K562 (cell line): Measurements from ENCODE around the gene HIGD1C. TPM values are rescaled to one million over a fixed set of nuclear protein-coding genes. Genes with fewer than 3 reads are reported as not detected.

Experiments
- CBX8 ChIP-seq: fragments of 200-600 bp; sonication (generic); IDR thresholded peaks from 2 replicates; pipeline ENCODE4 v1.6.1; 2012; ENCODE audit warnings: borderline replicate concordance, mixed run types, low read depth, mild to moderate bottlenecking, moderate library complexity, mixed read lengths, low read length, control low read depth, inconsistent platforms; ENCODE audit not compliant: poor library complexity, severe bottlenecking; ENCODE audit errors: extremely low read depth
- GTF2A2 ChIP-seq: IDR thresholded peaks from 2 replicates; pipeline ENCODE4 v1.6.1; 2016; ENCODE audit warnings: mild to moderate bottlenecking, missing genetic modification characterization, missing compliant biosample characterization
- HMG20B ChIP-seq: fragments of 250-450 bp; sonication (Bioruptor Pico); IDR thresholded peaks from 2 replicates; pipeline ENCODE4 v1.5.0; 2021; ENCODE audit warnings: mild to moderate bottlenecking
- IRF9 ChIP-seq: fragments of 450-650 bp; IDR thresholded peaks from 2 replicates; pipeline ENCODE4 v1.6.1; 2016; ENCODE audit warnings: missing biosample characterization, missing genetic modification characterization
- MBD2 ChIP-seq: sonication (generic); IDR thresholded peaks from 2 replicates; pipeline ENCODE4 v1.6.1; 2016; ENCODE audit warnings: low read depth, borderline replicate concordance
- MITF ChIP-seq: IDR thresholded peaks from 2 replicates; pipeline ENCODE4 v1.6.1; 2014; ENCODE audit warnings: antibody characterized with exemption
- MLLT1 ChIP-seq, 2 experiments: fragments of 450-650 bp; IDR thresholded peaks; 2 replicates each; pipeline ENCODE4 v1.6.1; 2016
- MTA2 ChIP-seq: fragments of 450-650 bp; IDR thresholded peaks from 2 replicates; pipeline ENCODE4 v1.6.1; 2016; ENCODE audit warnings: low read depth
- NCOA2 ChIP-seq, 2 experiments: fragments of 450-650 bp; IDR thresholded peaks; 2 replicates each; pipeline ENCODE4 v1.6.1; 2018; ENCODE audit warnings: mild to moderate bottlenecking in 2 of 2, moderate library complexity in 1 of 2; ENCODE audit not compliant: partially characterized antibody in 2 of 2
- POLR3A ChIP-seq: IDR thresholded peaks from 2 replicates; pipeline ENCODE4 v1.6.1; 2011; ENCODE audit warnings: borderline replicate concordance, mild to moderate bottlenecking, moderate library complexity; ENCODE audit not compliant: insufficient read length, insufficient read depth; ENCODE audit errors: extremely low read depth
- RBM15 ChIP-seq: fragments of 200-400 bp; formaldehyde crosslinking; IDR thresholded peaks from 2 replicates; pipeline ENCODE4 v1.6.1; 2018; ENCODE audit warnings: mild to moderate bottlenecking, low read length, moderate library complexity; ENCODE audit not compliant: insufficient read depth
- RBM34 ChIP-seq: fragments of 200-400 bp; formaldehyde crosslinking; IDR thresholded peaks from 2 replicates; pipeline ENCODE4 v1.6.1; 2018; ENCODE audit warnings: low read length, borderline replicate concordance; ENCODE audit not compliant: insufficient read depth
- RFX5 ChIP-seq: IDR thresholded peaks from 2 replicates; pipeline ENCODE4 v1.6.1; 2011; ENCODE audit warnings: low read depth, mild to moderate bottlenecking, improper control_type of control experiment, low read length
- SIX5 ChIP-seq, 2 experiments: IDR thresholded peaks; 2 replicates each; pipeline ENCODE4 v1.6.1; 2011; ENCODE audit warnings: low read length in 2 of 2, borderline replicate concordance in 1 of 2, low read depth in 1 of 2, mild to moderate bottlenecking in 1 of 2, moderate library complexity in 1 of 2; ENCODE audit not compliant: insufficient read depth in 1 of 2
- SP2 ChIP-seq: IDR thresholded peaks from 2 replicates; pipeline ENCODE4 v1.6.1; 2011; ENCODE audit warnings: mild to moderate bottlenecking, low read depth, low read length, moderate library complexity; ENCODE audit not compliant: poor library complexity, severe bottlenecking; ENCODE audit errors: extremely low read depth
- ZFP1 ChIP-seq: fragments of 450-650 bp; formaldehyde crosslinking; IDR thresholded peaks from 2 replicates; pipeline ENCODE4 v1.4.0; 2020; ENCODE audit warnings: mild to moderate bottlenecking, mixed read lengths
- ZFP36 ChIP-seq: fragments of 150-350 bp; IDR thresholded peaks from 2 replicates; pipeline ENCODE4 v1.6.1; 2018; ENCODE audit warnings: low read length, low read depth; ENCODE audit not compliant: partially characterized antibody
- ZNF146 ChIP-seq: IDR thresholded peaks from one replicate; pipeline ENCODE4 v1.6.1; 2018; ENCODE audit warnings: missing compliant biosample characterization; ENCODE audit not compliant: unreplicated experiment
- ZNF436 ChIP-seq: fragments of 250-450, 450-650 bp; sonication (Bioruptor Pico); formaldehyde crosslinking; IDR thresholded peaks from 2 replicates; pipeline ENCODE4 v1.7.0; 2020; ENCODE audit warnings: mild to moderate bottlenecking
- ZNF75A ChIP-seq: fragments of 450-650 bp; formaldehyde crosslinking; IDR thresholded peaks from 2 replicates; pipeline ENCODE4 v1.4.0; 2020; ENCODE audit warnings: mild to moderate bottlenecking
- polyA plus RNA-seq, 8 experiments: library from polyadenylated mRNA; depleted of rRNA in 4 of 8; stranded (reverse) in 5 of 8; unstranded in 3 of 8; fragments of >200 nt; fragmentation: Nextera tagmentation in 2 of 8; fragmentation: Illumina TruSeq in 1 of 8; extraction: Ambion mirVana in 2 of 8; extraction: Trizol in 1 of 8; gene quantifications; 2 replicates each; pipeline versions ENCODE4 v1.2.1 to v1.2.3, GENCODE V29; 2011 to 2014; ENCODE audit warnings: inconsistent platforms in 1 of 8, missing spikeins in 1 of 8
- total RNA-seq, 7 experiments: library from RNA; depleted of rRNA in 6 of 7; stranded (reverse); fragments of >200 nt in 6 of 7; fragmentation: Illumina TruSeq in 2 of 7; extraction: Trizol in 2 of 7; gene quantifications; 2 replicates each; pipeline versions ENCODE4 v1.2.1 to v1.2.3, GENCODE V29; 2011 to 2021; ENCODE audit warnings: low replicate concordance in 1 of 7
- TF ChIP-seq, protein P1 (sequence below): sonication (generic); formaldehyde crosslinking; IDR thresholded peaks from 2 replicates; pipeline ENCODE4 v1.8.0; 2022; ENCODE audit warnings: mild to moderate bottlenecking, missing genetic modification reagents, borderline replicate concordance

The HIGD1C gene
- total and polyA plus RNA-seq, 9 of the 15 experiments (the other 6 are each of a cell fraction or from before 2014, with no cell fraction given): not detected

GRCh38 chr12:50924439-50925341 lies 27.7 kb upstream of the HIGD1C start (continued):
- TF ChIP-seq ZFP1 (no peak), RFX5 (no peak), SP2 (no peak), ZNF146 (no peak), SIX5 (IDR thresholded peaks at IDR 0.05; ENCODE audit: borderline replicate concordance in 1 of 2, insufficient read depth in 1 of 2, low read depth in 1 of 2, low read length in 2 of 2) (no peak), ZNF75A (CRISPR knock-in tag) (no peak), MTA2 (no peak), ZNF436 (CRISPR knock-in tag) (no peak), ZFP36 (no peak), NCOA2 (IDR thresholded peaks at IDR 0.05; ENCODE audit: partially characterized antibody in 2 of 2) (no peak), MLLT1 (IDR thresholded peaks at IDR 0.05) (no peak), POLR3A (no peak), MBD2 (0 out of 2 replicates have a peak, but pooled peaks have one; percentile 6), GTF2A2 (tag) (no peak), CBX8 (no peak), MITF (no peak), RBM15 (no peak), IRF9 (tag) (no peak), HMG20B (CRISPR knock-in tag) (no peak), RBM34 (no peak)
- TF ChIP-seq, protein P1, sequence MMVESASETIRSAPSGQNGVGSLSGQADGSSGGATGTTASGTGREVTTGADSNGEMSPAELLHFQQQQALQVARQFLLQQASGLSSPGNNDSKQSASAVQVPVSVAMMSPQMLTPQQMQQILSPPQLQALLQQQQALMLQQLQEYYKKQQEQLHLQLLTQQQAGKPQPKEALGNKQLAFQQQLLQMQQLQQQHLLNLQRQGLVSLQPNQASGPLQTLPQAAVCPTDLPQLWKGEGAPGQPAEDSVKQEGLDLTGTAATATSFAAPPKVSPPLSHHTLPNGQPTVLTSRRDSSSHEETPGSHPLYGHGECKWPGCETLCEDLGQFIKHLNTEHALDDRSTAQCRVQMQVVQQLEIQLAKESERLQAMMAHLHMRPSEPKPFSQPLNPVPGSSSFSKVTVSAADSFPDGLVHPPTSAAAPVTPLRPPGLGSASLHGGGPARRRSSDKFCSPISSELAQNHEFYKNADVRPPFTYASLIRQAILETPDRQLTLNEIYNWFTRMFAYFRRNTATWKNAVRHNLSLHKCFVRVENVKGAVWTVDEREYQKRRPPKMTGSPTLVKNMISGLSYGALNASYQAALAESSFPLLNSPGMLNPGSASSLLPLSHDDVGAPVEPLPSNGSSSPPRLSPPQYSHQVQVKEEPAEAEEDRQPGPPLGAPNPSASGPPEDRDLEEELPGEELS: no peak
